ENCODE measurements around the gene CD37.

- TF ChIP-seq CTCF (IDR thresholded peaks at IDR 0.05) (no peak), EZH2 (IDR thresholded peaks at IDR 0.05; ENCODE audit: borderline replicate concordance, insufficient read depth, low read depth, low read length, poor library complexity, severe bottlenecking) (no peak)
Measured at GRCh38 chr19:49378512-49378911, 43.3 kb downstream of the CD37 start.
